ENCODE results near the gene ZNF488.

The ZNF488 gene

DNA sequence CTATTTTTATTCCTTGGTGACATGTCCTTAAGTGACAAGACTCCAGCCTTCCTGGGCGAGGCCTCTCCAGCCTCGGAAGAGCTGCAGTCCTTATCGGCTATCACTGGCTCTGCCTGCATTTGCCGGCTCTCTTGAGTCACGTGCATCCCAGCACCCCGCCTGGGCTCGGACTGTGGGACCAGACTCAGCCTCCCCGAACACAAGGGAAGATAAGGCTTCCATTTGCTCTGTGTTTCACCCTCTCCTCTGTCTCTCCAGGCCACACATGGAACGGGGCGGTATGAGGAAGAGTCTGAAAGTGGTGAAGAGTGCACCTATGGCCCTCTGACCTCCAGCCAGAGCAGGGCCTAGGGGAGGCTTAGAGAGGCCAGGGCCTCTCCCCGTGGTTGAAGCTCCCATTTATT lies 57.2 kb downstream of the ZNF488 start:
- no peak for DNase-seq

DNA sequence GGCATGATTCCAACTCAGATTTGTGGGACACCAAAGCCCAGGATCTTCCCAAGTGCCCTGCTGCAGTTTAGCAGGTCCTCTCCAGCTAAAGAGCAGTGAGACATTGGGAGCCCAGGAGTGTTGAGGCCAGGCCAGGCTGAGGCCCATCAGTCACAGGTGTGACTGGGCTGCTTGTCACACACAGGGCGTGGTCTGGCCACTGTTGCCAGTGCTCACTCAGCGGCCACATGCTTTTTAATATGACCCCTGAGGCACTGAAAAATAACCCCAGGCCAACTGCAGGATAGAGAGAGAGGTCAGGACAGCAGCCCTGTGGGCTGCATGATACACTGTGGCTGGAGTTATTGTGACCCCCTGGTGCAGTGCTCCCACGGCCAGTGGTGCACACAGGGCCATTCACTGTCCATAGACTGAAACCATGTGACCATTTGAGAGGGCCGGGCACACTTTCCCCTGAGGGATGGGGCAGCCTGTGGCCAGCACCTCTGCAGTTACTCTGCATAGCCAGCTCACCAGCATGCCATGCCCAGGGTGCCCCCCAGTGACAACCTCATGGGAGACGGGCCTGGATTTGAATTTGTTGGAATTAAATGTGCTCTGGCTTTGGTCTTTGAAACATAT lies 57.7 kb downstream of the ZNF488 start:
- no peak for DNase-seq

DNA sequence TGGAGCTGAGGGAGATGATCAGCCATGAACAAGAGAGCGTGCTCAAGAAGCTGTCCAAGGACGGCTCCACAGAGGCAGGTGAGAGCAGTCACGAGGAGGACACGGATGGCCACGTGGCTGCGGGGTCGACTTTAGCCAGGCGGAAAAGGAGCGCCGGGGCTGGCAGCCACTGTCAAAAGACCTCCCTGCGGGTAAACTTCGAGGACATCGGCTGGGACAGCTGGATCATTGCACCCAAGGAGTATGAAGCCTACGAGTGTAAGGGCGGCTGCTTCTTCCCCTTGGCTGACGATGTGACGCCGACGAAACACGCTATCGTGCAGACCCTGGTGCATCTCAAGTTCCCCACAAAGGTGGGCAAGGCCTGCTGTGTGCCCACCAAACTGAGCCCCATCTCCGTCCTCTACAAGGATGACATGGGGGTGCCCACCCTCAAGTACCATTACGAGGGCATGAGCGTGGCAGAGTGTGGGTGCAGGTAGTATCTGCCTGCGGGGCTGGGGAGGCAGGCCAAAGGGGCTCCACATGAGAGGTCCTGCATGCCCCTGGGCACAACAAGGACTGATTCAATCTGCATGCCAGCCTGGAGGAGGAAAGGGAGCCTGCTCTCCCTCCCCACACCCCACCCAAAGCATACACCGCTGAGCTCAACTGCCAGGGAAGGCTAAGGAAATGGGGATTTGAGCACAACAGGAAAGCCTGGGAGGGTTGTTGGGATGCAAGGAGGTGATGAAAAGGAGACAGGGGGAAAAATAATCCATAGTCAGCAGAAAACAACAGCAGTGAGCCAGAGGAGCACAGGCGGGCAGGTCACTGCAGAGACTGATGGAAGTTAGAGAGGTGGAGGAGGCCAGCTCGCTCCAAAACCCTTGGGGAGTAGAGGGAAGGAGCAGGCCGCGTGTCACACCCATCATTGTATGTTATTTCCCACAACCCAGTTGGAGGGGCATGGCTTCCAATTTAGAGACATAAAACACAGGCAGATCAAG lies 58.5 kb downstream of the ZNF488 start:
- no peak for DNase-seq

DNA sequence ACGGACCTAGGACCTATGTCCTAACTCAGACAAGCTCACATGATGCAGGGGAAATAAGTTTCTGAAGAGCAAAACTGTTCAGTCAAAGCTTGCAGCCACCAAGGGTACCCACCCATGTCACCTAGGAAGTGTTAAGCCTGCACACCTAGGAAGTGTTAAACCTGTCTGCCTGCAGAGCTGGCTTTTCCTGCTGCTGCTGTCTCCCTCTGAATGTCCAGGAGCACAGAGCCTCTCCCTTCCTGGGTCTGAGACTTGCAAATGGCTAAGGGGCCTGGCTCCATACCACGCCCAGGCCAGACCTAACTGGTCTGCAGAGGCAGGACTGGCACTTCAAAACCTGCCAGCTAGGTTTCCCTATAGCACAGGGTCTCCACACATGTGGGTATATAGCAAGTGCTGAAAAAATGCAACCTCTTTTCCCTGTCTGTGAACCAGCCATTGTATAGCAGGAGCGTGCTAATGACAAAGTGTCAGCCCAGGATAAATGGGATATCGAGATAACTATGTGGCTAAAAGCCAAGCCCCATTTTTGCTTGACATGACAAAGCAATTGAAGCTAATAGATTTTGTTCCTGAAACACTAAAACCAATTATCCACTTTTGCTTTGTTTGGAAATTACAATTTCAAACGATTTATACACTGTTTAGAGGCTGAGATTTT lies 60.3 kb downstream of the ZNF488 start:
- no peak for DNase-seq

DNA sequence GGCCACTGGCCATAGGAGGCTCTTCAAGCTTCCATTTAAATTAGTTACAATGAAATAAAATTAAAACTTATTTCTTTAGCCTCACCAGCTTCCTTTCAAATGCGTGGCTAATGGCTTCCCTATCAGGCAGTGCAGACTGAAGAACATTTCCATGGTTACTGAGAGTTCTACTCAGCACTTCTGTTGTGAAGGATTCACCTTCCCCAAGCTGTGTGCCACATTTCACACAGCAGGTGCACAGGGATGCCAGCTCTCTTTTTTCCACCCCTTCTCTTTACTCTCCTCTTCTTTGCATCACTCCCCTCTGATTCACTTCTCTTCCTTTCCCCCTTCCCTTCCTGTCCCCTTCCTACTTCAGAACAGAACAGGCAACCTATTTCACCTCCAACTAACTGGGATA lies 61.0 kb downstream of the ZNF488 start:
- no peak for DNase-seq

DNA sequence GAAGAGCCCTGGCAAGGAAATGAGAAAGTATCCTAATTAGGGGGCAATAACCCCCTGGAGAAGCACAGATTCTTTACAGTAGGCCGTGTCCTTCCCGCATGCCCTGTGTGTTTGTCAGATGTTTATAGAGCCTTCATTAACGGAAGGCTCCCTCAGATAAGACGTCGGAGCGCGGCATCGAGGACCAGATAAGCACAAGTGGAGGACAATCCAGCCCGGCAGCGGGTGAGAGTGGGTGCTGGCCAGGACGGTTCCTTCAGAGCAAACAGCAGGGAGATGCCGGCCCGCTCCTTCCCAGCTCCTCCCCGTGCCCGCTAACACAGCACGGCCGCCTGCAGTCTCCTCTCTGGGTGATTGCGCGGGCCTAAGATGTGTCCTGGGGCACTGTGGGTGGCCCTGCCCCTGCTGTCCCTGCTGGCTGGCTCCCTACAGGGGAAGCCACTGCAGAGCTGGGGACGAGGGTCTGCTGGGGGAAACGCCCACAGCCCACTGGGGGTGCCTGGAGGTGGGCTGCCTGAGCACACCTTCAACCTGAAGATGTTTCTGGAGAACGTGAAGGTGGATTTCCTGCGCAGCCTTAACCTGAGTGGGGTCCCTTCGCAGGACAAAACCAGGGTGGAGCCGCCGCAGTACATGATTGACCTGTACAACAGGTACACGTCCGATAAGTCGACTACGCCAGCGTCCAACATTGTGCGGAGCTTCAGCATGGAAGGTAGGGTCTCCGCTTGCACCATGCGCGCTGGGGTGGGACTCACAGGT lies 61.6 kb downstream of the ZNF488 start, which contains the start of gene GDF2:
GDF2 (plus strand) TSS at position 155 of the 762 bp plus-strand sequence; CDS start at position 370, 215 bp downstream.
- no peak for DNase-seq

DNA sequence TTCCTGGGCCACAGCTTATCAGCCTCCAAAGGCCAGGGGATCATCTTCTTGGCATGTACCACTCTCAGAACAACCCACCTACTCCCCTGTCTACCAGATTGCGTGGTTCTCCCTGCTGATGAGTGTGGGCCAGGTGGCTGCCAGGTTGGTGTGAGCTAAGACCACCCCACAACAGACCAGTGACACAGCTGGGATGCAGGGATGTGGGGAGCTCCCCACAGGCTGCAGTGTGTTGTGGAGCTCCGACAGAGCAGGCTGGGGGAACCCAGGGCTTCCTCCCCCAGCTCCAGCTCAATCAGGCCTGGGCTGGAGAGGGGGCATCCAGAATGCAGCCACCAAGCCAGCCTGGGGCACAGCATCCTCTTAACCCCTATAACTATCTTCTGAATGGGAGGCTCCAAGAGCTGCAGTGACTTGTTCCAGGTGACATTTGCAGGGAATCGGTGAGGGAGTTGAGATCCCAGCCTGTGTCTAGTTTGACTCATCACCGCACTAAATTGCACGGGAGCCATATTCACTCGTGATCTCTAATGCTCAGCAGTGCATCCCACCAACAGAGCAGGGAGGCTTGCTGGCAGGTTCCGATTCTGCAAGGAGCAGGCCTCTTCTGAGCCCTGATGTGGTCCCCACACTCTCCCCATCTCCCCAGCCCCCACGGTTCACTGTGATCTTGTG lies 62.4 kb downstream of the ZNF488 start:
- no peak for DNase-seq

DNA sequence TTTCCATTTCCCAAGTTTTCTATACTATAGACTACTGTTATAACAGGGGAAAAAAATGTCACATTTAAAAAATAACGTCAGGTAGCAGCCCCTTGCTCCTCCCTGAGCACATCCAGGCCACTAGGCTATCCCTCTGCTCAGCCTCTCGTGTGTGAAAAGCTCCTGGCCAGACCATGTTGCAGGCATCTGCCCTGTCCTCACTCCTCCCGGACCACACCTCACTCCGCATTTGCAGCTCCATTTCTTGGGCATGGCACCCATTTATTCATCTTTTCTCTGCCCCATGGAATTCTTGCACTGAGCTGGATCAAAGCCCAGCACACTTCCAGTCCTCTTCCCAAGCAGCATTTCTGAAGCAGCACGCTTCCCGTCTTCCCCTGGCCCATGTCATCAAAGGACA lies 63.3 kb downstream of the ZNF488 start:
- no peak for DNase-seq

DNA sequence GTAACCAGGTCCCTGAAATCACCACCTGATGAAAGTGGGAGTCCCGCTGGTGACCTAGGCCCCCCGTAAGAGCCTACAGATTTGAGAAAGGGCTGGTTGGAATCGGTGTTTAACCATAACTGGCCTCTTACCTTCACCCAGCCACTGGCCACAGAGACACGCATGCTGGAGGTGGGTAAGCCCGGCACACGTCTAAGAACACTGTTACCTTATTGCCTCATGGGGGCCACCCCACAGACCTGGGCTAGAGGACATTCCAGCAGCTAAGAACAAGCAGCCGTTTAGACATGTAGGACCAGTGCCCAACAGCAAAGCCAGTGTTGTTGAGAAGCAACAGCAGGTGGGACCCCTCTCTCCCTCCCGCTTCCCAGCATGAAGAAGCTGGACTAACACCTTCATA lies 64.3 kb downstream of the ZNF488 start:
- no peak for DNase-seq

DNA sequence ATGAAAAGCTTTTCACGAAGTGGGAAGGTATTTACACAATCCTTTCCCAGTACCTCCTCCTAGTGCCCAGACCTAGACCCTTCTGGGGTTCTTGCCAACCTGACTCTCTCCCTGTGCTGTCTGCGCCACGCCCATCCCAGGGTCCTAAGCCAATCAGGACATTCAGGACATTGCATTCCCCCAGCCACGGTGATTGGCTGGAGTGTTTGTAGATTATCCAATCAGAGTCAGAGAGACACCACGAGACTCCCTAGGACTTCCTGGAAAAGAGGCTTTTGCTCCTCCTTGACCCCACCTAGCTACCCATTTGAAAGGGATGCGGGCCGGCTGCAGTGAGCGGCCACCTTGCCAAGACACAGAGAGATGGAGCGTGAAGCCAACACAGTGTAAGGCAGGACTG lies 65.4 kb downstream of the ZNF488 start:
- no peak for DNase-seq

DNA sequence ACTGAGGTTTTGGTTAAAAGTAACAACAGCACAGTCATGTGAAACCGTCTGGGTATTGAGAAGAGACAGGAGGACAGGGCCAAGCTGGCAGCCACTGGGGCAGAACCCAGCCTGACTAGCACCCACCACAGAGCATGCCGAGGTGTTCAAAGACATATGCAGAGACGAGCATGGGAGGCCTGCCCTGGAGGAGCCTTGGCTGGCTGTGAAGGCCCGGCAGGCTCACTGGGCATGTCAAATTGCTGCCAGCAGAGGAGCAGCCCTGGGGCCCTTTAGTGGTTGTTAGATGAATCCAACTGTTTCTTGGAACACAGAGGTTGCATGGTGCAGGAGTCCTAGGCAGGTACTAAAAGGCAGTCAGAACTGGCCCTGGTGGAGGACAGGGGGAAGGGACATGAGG lies 66.8 kb downstream of the ZNF488 start:
- DNase-seq = no peak

DNA sequence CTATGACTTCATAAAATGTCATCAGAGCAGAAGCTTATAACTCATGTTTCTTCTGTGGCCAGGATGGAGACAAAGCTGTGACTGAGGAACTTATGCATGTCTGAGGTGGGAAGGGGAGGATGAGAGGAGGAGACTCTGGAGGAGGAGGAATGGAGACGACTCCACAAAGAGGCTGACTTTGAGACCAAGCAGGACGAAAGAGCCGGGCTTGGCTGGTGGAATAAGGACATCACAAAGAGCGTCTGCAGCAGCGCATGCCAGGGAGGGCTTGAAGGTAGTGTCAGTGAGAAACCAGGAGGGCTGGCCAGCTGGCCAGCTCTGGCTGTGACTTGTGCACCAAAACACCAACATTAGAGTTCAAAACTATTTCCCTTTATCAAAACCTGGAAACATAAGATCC lies 68.0 kb downstream of the ZNF488 start:
- no peak for DNase-seq
